Neuronal stem cell (in vitro differentiated cells): ENCODE data around the gene MSH2.

ENCODE experiments used
- DNase-seq: peaks from one replicate; pipeline ENCODE4 v3.0.0-alpha.2; 2013; ENCODE audit warnings: low spot score
- H2AFZ ChIP-seq: one replicate; pipeline ENCODE4 v1.6.1; 2013; ENCODE audit warnings: mild to moderate bottlenecking, low read length, inconsistent platforms
- H2AK5ac ChIP-seq: 2 replicates; pipeline ENCODE4 v1.6.1; 2013; ENCODE audit warnings: low read depth, mild to moderate bottlenecking, inconsistent platforms, low read length, moderate library complexity, mixed read lengths
- H2BK120ac ChIP-seq: 2 replicates; pipeline ENCODE4 v1.6.1; 2013; ENCODE audit warnings: low read depth, mild to moderate bottlenecking, inconsistent platforms, low read length, moderate library complexity, mixed read lengths
- H2BK12ac ChIP-seq: one replicate; pipeline ENCODE4 v1.6.1; 2013; ENCODE audit warnings: low read length, inconsistent platforms
- H2BK15ac ChIP-seq: 2 replicates; pipeline ENCODE4 v1.6.1; 2013; ENCODE audit warnings: mild to moderate bottlenecking, low read length, inconsistent platforms, mixed read lengths
- H2BK5ac ChIP-seq: one replicate; pipeline ENCODE4 v1.6.1; 2013; ENCODE audit warnings: inconsistent platforms, mild to moderate bottlenecking, low read length, moderate library complexity
- H3K14ac ChIP-seq: one replicate; pipeline ENCODE4 v1.6.1; 2013; ENCODE audit warnings: low read length, inconsistent platforms
- H3K18ac ChIP-seq: 2 replicates; pipeline ENCODE4 v1.6.1; 2013; ENCODE audit warnings: low read length, inconsistent platforms
- H3K23ac ChIP-seq: 2 replicates; pipeline ENCODE4 v1.6.1; 2013; ENCODE audit warnings: low read depth, mild to moderate bottlenecking, mixed read lengths, low read length, inconsistent platforms; ENCODE audit not compliant: poor library complexity
- H3K27ac ChIP-seq: replicated peaks from 3 replicates; pipeline ENCODE4 v1.5.1; 2013; ENCODE audit warnings: low read length, inconsistent platforms
- H3K27me3 ChIP-seq, 3 experiments: 2 replicates each; pipeline ENCODE4 v1.6.1; 2013; ENCODE audit warnings: low read length in 3 of 3, mild to moderate bottlenecking in 2 of 3, inconsistent platforms in 1 of 3, low read depth in 1 of 3, mixed read lengths in 1 of 3, moderate library complexity in 1 of 3; ENCODE audit not compliant: control insufficient read depth in 3 of 3, insufficient read depth in 3 of 3
- H3K36me3 ChIP-seq, 2 donors: replicated peaks in 1 of 2; 2 replicates each; pipeline ENCODE4 v1.6.1; 2013; ENCODE audit warnings: low read length in 2 of 2; ENCODE audit not compliant: control insufficient read depth in 2 of 2, insufficient read depth in 2 of 2
- H3K4ac ChIP-seq: 2 replicates; pipeline ENCODE4 v1.6.1; 2013; ENCODE audit warnings: inconsistent platforms, mild to moderate bottlenecking, low read length, moderate library complexity
- H3K4me1 ChIP-seq, 2 donors: 1 replicate in 1 of 2; 2 replicates in 1 of 2; pipeline ENCODE4 v1.6.1; 2013; ENCODE audit warnings: low read length in 2 of 2, low read depth in 1 of 2; ENCODE audit not compliant: control insufficient read depth in 2 of 2, insufficient read depth in 1 of 2
- H3K4me2 ChIP-seq: one replicate; pipeline ENCODE4 v1.6.1; 2013; ENCODE audit warnings: mild to moderate bottlenecking, low read length, inconsistent platforms; ENCODE audit not compliant: insufficient read depth, poor library complexity, severe bottlenecking
- H3K4me3 ChIP-seq, 2 donors: 2 replicates each; pipeline ENCODE4 v1.5.1; 2013; ENCODE audit warnings: low read length in 2 of 2, mild to moderate bottlenecking in 2 of 2, inconsistent platforms in 1 of 2, moderate library complexity in 1 of 2
- H3K79me1 ChIP-seq: one replicate; pipeline ENCODE4 v1.6.1; 2013; ENCODE audit warnings: low read depth, mild to moderate bottlenecking, inconsistent platforms, low read length, moderate library complexity
- H3K9ac ChIP-seq: one replicate; pipeline ENCODE4 v1.6.1; 2013; ENCODE audit warnings: mild to moderate bottlenecking, low read depth, low read length, inconsistent platforms; ENCODE audit not compliant: poor library complexity
- H3K9me3 ChIP-seq, 2 donors: replicated peaks in 1 of 2; 2 replicates each; pipeline versions ENCODE3 to v1.6.1; 2013; ENCODE audit warnings: low read length in 2 of 2, mild to moderate bottlenecking in 2 of 2, inconsistent platforms in 1 of 2, low read depth in 1 of 2, mixed read lengths in 1 of 2, moderate library complexity in 1 of 2; ENCODE audit not compliant: control insufficient read depth in 2 of 2, insufficient read depth in 1 of 2
- H4K8ac ChIP-seq: one replicate; pipeline ENCODE4 v1.6.1; 2013; ENCODE audit warnings: low read depth, mild to moderate bottlenecking, inconsistent platforms, low read length, moderate library complexity
- H4K91ac ChIP-seq: one replicate; pipeline ENCODE4 v1.6.1; 2013; ENCODE audit warnings: low read length, low read depth, mild to moderate bottlenecking, inconsistent platforms; ENCODE audit not compliant: poor library complexity
- WGBS, 2 donors: extraction: QIAGEN DNeasy Blood & Tissue Kit; methylation state at CpG; one replicate each; pipeline ENCODE4 v1.1.7; 2013; ENCODE audit warnings: missing lambda C conversion rate in 2 of 2, mixed read lengths in 1 of 2; ENCODE audit not compliant: insufficient read length in 2 of 2, insufficient replicate concordance in 1 of 2; ENCODE audit errors: extremely low coverage in 2 of 2; 5-methylcytosine and 5-hydroxymethylcytosine counted together

The MSH2 gene

GRCh38 chr2:47521666-47522285, 118.8 kb downstream of the MSH2 start:
- H3K23ac ChIP-seq = peak overlapping the region; percentile 71
- no CpG with 5 or more reads among the region's 22 CpGs for WGBS, 2 donors

GRCh38 chr2:47525167-47525566, 122.2 kb downstream of the MSH2 start:
- H2AFZ ChIP-seq = no peak overlapping the region
- H2BK5ac ChIP-seq = peak overlapping the region; percentile 16
- no peak overlapping the region for H3K4me3 ChIP-seq
- no peak overlapping the region for H3K4me2 ChIP-seq
- H2BK120ac ChIP-seq = peak overlapping the region; percentile 21
- H3K4me1 ChIP-seq = peaks cover 0 to 11% of the 10 kb centered on the region in 2 donors
- no peak overlapping the region for H3K23ac ChIP-seq
- no peaks in the 10 kb centered on the region for H3K27me3 ChIP-seq
- peaks cover 3 to 21% of the 10 kb centered on the region in 2 donors for H3K36me3 ChIP-seq
- no peaks in the 10 kb centered on the region for H3K9me3 ChIP-seq
- no CpG with 5 or more reads among the region's 4 CpGs for WGBS, 2 donors
- no peak for DNase-seq
- H3K14ac ChIP-seq = no peak overlapping the region
- H3K4ac ChIP-seq = no peak overlapping the region
- H3K9ac ChIP-seq = no peak overlapping the region
- no peak overlapping the region for H2AK5ac ChIP-seq
- H3K18ac ChIP-seq = peak overlapping the region; percentile 6
- no peak overlapping the region for H4K8ac ChIP-seq
- no peak overlapping the region for H2BK12ac ChIP-seq
- no peaks in the 10 kb centered on the region for H3K79me1 ChIP-seq
- H2BK15ac ChIP-seq = no peak overlapping the region
- no peak overlapping the region for H3K27ac ChIP-seq
- no peak overlapping the region for H4K91ac ChIP-seq

More at GRCh38 chr2:47521666-47522285, 118.8 kb downstream of the MSH2 start:
- Histone ChIP-seq H3K9ac (no peak overlapping the region), H3K4me2 (no peak overlapping the region), H2AK5ac (peak overlapping the region; percentile 77), H3K27ac (no peak overlapping the region), H3K9me3 (no peaks in the 10 kb centered on the region), H3K36me3 (peaks cover 6 to 45% of the 10 kb centered on the region in 2 donors), H3K4me3 (peak overlapping the region in 1 of 2 donors; percentile 0), H3K14ac (no peak overlapping the region), H3K4ac (no peak overlapping the region), H2AFZ (no peak overlapping the region), H3K4me1 (peaks cover 5 to 18% of the 10 kb centered on the region in 2 donors), H3K18ac (no peak overlapping the region), H2BK120ac (no peak overlapping the region), H4K8ac (no peak overlapping the region), H4K91ac (no peak overlapping the region), H2BK12ac (no peak overlapping the region), H2BK15ac (no peak overlapping the region), H3K27me3 (no peaks in the 10 kb centered on the region), H3K79me1 (no peaks in the 10 kb centered on the region), H2BK5ac (peak overlapping the region; percentile 48)
- no peak for DNase-seq

- no peak overlapping the region for H3K14ac ChIP-seq
- H3K27ac ChIP-seq = no peak overlapping the region
- H2AK5ac ChIP-seq = no peak overlapping the region
- H2BK12ac ChIP-seq = no peak overlapping the region
- H3K18ac ChIP-seq = peak overlapping the region; percentile 40
- H3K36me3 ChIP-seq = peaks cover 0 to 9% of the 10 kb centered on the region in 2 donors
- no peaks in the 10 kb centered on the region for H3K27me3 ChIP-seq
- H3K79me1 ChIP-seq = no peaks in the 10 kb centered on the region
- H4K8ac ChIP-seq = no peak overlapping the region
- no peak overlapping the region for H3K4me3 ChIP-seq
- H3K23ac ChIP-seq = no peak overlapping the region
- H2BK15ac ChIP-seq = no peak overlapping the region
- no CpG with 5 or more reads among the region's 6 CpGs for WGBS, 2 donors
- H3K9me3 ChIP-seq = no peaks in the 10 kb centered on the region
- H2BK5ac ChIP-seq = no peak overlapping the region
- H3K4me2 ChIP-seq = no peak overlapping the region
- no peak overlapping the region for H3K4ac ChIP-seq
- peaks cover 0 to 13% of the 10 kb centered on the region in 2 donors for H3K4me1 ChIP-seq
- no peak for DNase-seq
- H2BK120ac ChIP-seq = no peak overlapping the region
- H4K91ac ChIP-seq = no peak overlapping the region
- no peak overlapping the region for H3K9ac ChIP-seq
- no peak overlapping the region for H2AFZ ChIP-seq
These were observed 125.5 kb downstream of the MSH2 start for GRCh38 chr2:47528455-47528854.

GRCh38 chr2:47528874-47529273, 125.9 kb downstream of the MSH2 start:
- Histone ChIP-seq H2BK5ac (no peak overlapping the region), H2BK15ac (no peak overlapping the region), H4K91ac (no peak overlapping the region), H2BK12ac (no peak overlapping the region), H4K8ac (no peak overlapping the region), H3K4me2 (no peak overlapping the region), H3K27ac (no peak overlapping the region), H3K23ac (no peak overlapping the region), H3K4me3 (no peak overlapping the region), H3K79me1 (no peaks in the 10 kb centered on the region), H3K9ac (no peak overlapping the region), H2AFZ (no peak overlapping the region), H3K18ac (no peak overlapping the region), H3K4ac (no peak overlapping the region), H3K14ac (no peak overlapping the region), H3K27me3 (no peaks in the 10 kb centered on the region), H3K36me3 (peaks cover 0 to 13% of the 10 kb centered on the region in 2 donors), H2BK120ac (no peak overlapping the region), H3K4me1 (peaks cover under 1 to 16% of the 10 kb centered on the region in 2 donors), H3K9me3 (no peaks in the 10 kb centered on the region), H2AK5ac (no peak overlapping the region)
- no CpG with 5 or more reads among the region's 6 CpGs for WGBS, 2 donors
- DNase-seq = no peak
